HCT116 (cell line): ENCODE data around the gene YOD1. TPM values are rescaled to one million over a fixed set of nuclear protein-coding genes. Genes with fewer than 3 reads are reported as not detected.

Experiments used
- ATAC-seq: fragments of 200-7000 bp; cut with Tn5 transposase; 2 replicates; pipeline ENCODE4 v1.9.1; 2020; ENCODE audit warnings: mild to moderate bottlenecking, moderate library complexity
- BruUV-seq: library from RNA; stranded (reverse); fragments of 400-500 nt; replicated peaks from 2 replicates; lab custom pipeline; 2021; lab: Mats Ljungman, UMichigan
- CTCF ChIA-PET: fragments of 300-600 bp; sonication (Branson Sonifier 250); formaldehyde crosslinking; loops from one replicate; lab custom pipeline; 2021; ENCODE audit warnings: antibody characterized with exemption; lab: Charles Lee
- POLR2A ChIA-PET: fragments of 300-600, 350-600 bp; sonication (Branson Sonifier 250); formaldehyde crosslinking; loops from one replicate; lab custom pipeline; 2021; ENCODE audit warnings: antibody characterized with exemption; lab: Charles Lee
- RAD21 ChIA-PET, 2 experiments: fragments of 300-600 bp; sonication (Branson Sonifier 250); formaldehyde crosslinking; loops; one replicate each; lab custom pipeline; 2023; ENCODE audit warnings: low total read pairs in 2 of 2; ENCODE audit not compliant: uncharacterized antibody in 2 of 2, unreplicated experiment in 2 of 2, low non-redundant PET in 1 of 2; lab: Charles Lee
- DNase-seq: peaks from one replicate; pipeline ENCODE4 v3.0.0-alpha.2; 2010; ENCODE audit warnings: low read depth, low spot score
- H2AFZ ChIP-seq: fragments of 200-600 bp; shearing (Covaris generic), sonication (generic); 2 replicates; pipeline ENCODE4 v1.6.1; 2017; ENCODE audit warnings: low read depth, mixed run types, mixed read lengths, antibody characterized with exemption, low read length; ENCODE audit not compliant: poor library complexity, severe bottlenecking
- H3K27ac ChIP-seq: 2 replicates; pipeline ENCODE4 v1.5.1; 2012; ENCODE audit warnings: low read depth, low read length
- H3K27me3 ChIP-seq: fragments of 200-600 bp; sonication (generic); 2 replicates; pipeline ENCODE4 v1.6.1; 2016; ENCODE audit warnings: mixed run types, low read length, mixed read lengths; ENCODE audit not compliant: insufficient read depth
- H3K36me3 ChIP-seq, 2 experiments: fragments of 200-500 bp in 1 of 2; fragments of 200-600 bp in 1 of 2; sonication (Bioruptor generic) in 1 of 2; sonication (generic) in 1 of 2; 2 replicates each; pipeline versions ENCODE4 v1.5.1 to v1.6.1; 2014 to 2016; ENCODE audit warnings: low read length in 2 of 2, inconsistent platforms in 1 of 2, mixed read lengths in 1 of 2, mixed run types in 1 of 2; ENCODE audit not compliant: insufficient read depth in 2 of 2, control insufficient read depth in 1 of 2
- H3K4me1 ChIP-seq, 2 experiments: fragments of 200-600 bp in 1 of 2; sonication (generic) in 1 of 2; 2 replicates each; pipeline versions ENCODE4 v1.5.1 to v1.6.1; 2012 to 2017; ENCODE audit warnings: low read length in 2 of 2, inconsistent platforms in 1 of 2, mild to moderate bottlenecking in 1 of 2, mixed read lengths in 1 of 2, mixed run types in 1 of 2, moderate library complexity in 1 of 2; ENCODE audit not compliant: insufficient read depth in 2 of 2, control insufficient read depth in 1 of 2
- H3K4me2 ChIP-seq: fragments of 200-600 bp; sonication (generic); 2 replicates; pipeline ENCODE4 v1.6.1; 2017; ENCODE audit warnings: mixed run types, low read length, mixed read lengths
- H3K4me3 ChIP-seq, 2 experiments: fragments of 200-600 bp in 1 of 2; sonication (generic) in 1 of 2; replicated peaks in 1 of 2; 2 replicates each; pipeline ENCODE4 v1.5.1; 2011 to 2016; ENCODE audit warnings: low read length in 2 of 2, control low read depth in 1 of 2, low read depth in 1 of 2, mild to moderate bottlenecking in 1 of 2, mixed read lengths in 1 of 2, mixed run types in 1 of 2
- H3K79me2 ChIP-seq: fragments of 200-600 bp; sonication (generic); 2 replicates; pipeline ENCODE4 v1.6.1; 2017; ENCODE audit warnings: mild to moderate bottlenecking, mixed run types, low read length, moderate library complexity, mixed read lengths; ENCODE audit not compliant: insufficient read depth
- H3K9ac ChIP-seq: fragments of 200-600 bp; sonication (generic); 2 replicates; pipeline ENCODE4 v1.6.1; 2016; ENCODE audit warnings: low read length, mixed read lengths
- H3K9me2 ChIP-seq: fragments of 200-600 bp; sonication (generic), shearing (Covaris generic); 2 replicates; pipeline ENCODE4 v1.6.1; 2017; ENCODE audit warnings: mixed run types, mild to moderate bottlenecking, moderate library complexity; ENCODE audit not compliant: insufficient read depth
- H3K9me3 ChIP-seq, 2 experiments: fragments of 200-500 bp in 1 of 2; fragments of 200-600 bp in 1 of 2; sonication (Bioruptor generic) in 1 of 2; sonication (generic) in 1 of 2; 2 replicates each; pipeline ENCODE4 v1.6.1; 2014 to 2017; ENCODE audit warnings: low read length in 2 of 2, mixed read lengths in 2 of 2, inconsistent platforms in 1 of 2, low read depth in 1 of 2, mild to moderate bottlenecking in 1 of 2, mixed run types in 1 of 2, moderate library complexity in 1 of 2; ENCODE audit not compliant: control insufficient read depth in 1 of 2, insufficient read depth in 1 of 2
- H4K20me1 ChIP-seq: fragments of 200-600 bp; sonication (generic), shearing (Covaris generic); 2 replicates; pipeline ENCODE4 v1.6.1; 2017; ENCODE audit warnings: mixed run types, mild to moderate bottlenecking, moderate library complexity; ENCODE audit not compliant: insufficient read depth
- ATF3 ChIP-seq: IDR thresholded peaks from 2 replicates; pipeline ENCODE4 v1.6.1; 2012
- CEBPB ChIP-seq: IDR thresholded peaks from 2 replicates; pipeline ENCODE4 v1.6.1; 2012; ENCODE audit warnings: low read depth
- CTCF ChIP-seq, 3 experiments: fragments of 200-600 bp in 1 of 3; sonication (generic) in 1 of 3; IDR thresholded peaks in 2 of 3; conservative IDR thresholded peaks in 1 of 3; 2 replicates each; pipeline ENCODE4 v1.5.1; 2012 to 2017; ENCODE audit warnings: low read depth in 2 of 3, low read length in 2 of 3, antibody characterized with exemption in 1 of 3, borderline replicate concordance in 1 of 3, control low read depth in 1 of 3, mild to moderate bottlenecking in 1 of 3, mixed read lengths in 1 of 3, mixed run types in 1 of 3, moderate library complexity in 1 of 3; ENCODE audit not compliant: insufficient read depth in 1 of 3
- EGR1 ChIP-seq: IDR thresholded peaks from 2 replicates; pipeline ENCODE4 v1.6.1; 2012; ENCODE audit warnings: low read depth
- EZH2phosphoT487 ChIP-seq: fragments of 200-600 bp; IDR thresholded peaks from 2 replicates; pipeline ENCODE4 v1.6.1; 2018; ENCODE audit warnings: antibody characterized with exemption, borderline replicate concordance
- FOSL1 ChIP-seq: IDR thresholded peaks from 2 replicates; pipeline ENCODE4 v1.6.1; 2012; ENCODE audit warnings: low read depth
- POLR2A ChIP-seq: IDR thresholded peaks from 2 replicates; pipeline ENCODE4 v1.7.0; 2011; ENCODE audit warnings: borderline replicate concordance; ENCODE audit not compliant: insufficient read depth, insufficient read length; ENCODE audit errors: extremely low read depth
- SRF ChIP-seq: IDR thresholded peaks from 2 replicates; pipeline ENCODE4 v1.6.1; 2012; ENCODE audit warnings: low read depth
- ZFX ChIP-seq: fragments of 450-650 bp; IDR thresholded peaks from 2 replicates; pipeline ENCODE4 v1.6.1; 2017
- ZNF274 ChIP-seq: fragments of 200-500 bp; sonication (Bioruptor generic); IDR thresholded peaks from 2 replicates; pipeline ENCODE4 v1.6.1; 2014; ENCODE audit warnings: mild to moderate bottlenecking, low read depth, low read length, inconsistent platforms
- intact Hi-C: fragments of 100-400 bp; cut with micrococcal nuclease; formaldehyde crosslinking; loops from 2 replicates; pipeline ENCODE4 v1.10.0; 2022
- total RNA-seq: library from RNA; stranded (reverse); gene quantifications from one replicate; pipeline ENCODE4 v1.2.1, GENCODE V29; 2021; ENCODE audit not compliant: unreplicated experiment

The YOD1 gene
- total RNA-seq, 1 experiment from 2014 or later, result 13.6 TPM

GRCh38 chr1:207031016-207031415, 20.0 kb downstream of the YOD1 start:
- Histone ChIP-seq H3K27me3 (no peaks in the 10 kb centered on the region), H3K79me2 (peaks cover 3% of the 10 kb centered on the region; the same call in 1 of the 2 replicates), H3K4me2 (peak overlapping the region; percentile 68), H3K4me3 (peak overlapping the region in 1 of 2 experiments; percentile 55; a peak in 2 of 4 replicates), H3K9ac (peak overlapping the region; percentile 54), H3K27ac (no peak overlapping the region), H3K9me2 (no peaks in the 10 kb centered on the region), H3K36me3 (no peaks in the 10 kb centered on the region), H3K9me3 (no peaks in the 10 kb centered on the region), H3K4me1 (peaks cover 40 to 96% of the 10 kb centered on the region in 2 experiments), H2AFZ (no peak overlapping the region), H4K20me1 (no peaks in the 10 kb centered on the region)
- CTCF ChIA-PET, result no interaction called here
- RAD21 ChIA-PET, result no interaction called here
- TF ChIP-seq CTCF (IDR thresholded peaks at IDR 0.05 in 2 of 3, conservative IDR thresholded peaks at IDR 0.05 in 1 of 3; ENCODE audit: borderline replicate concordance in 1 of 3, insufficient read depth in 1 of 3, low read depth in 2 of 3, low read length in 2 of 3) (no peak), FOSL1 (no peak), ATF3 (no peak), ZNF274 (no peak), ZFX (no peak), CEBPB (no peak), EZH2phosphoT487 (no peak), POLR2A (no peak), SRF (no peak), EGR1 (no peak)
- no TSS peak for BruUV-seq
- POLR2A ChIA-PET, result no interaction called here
- intact Hi-C loops, result no loop called here
- DNase-seq (no peak), ATAC-seq (no peak)
